H9 (cell line): Measurements from ENCODE around the gene TM9SF4. TPM values are rescaled to one million over a fixed set of nuclear protein-coding genes. Genes with fewer than 3 reads are reported as not detected.

Experiments
- DNase-seq: peaks from one replicate; pipeline ENCODE4 v3.0.0-alpha.2; 2017
- H2AFZ ChIP-seq: one replicate; pipeline ENCODE4 v1.6.1; 2013; ENCODE audit warnings: mild to moderate bottlenecking, low read length, control low read depth, moderate library complexity
- H2AK5ac ChIP-seq: 2 replicates; pipeline ENCODE4 v1.6.1; 2013; ENCODE audit warnings: low read length, control low read depth, mixed read lengths; ENCODE audit not compliant: insufficient read length
- H2BK120ac ChIP-seq: one replicate; pipeline ENCODE4 v1.6.1; 2013; ENCODE audit warnings: low read depth, mild to moderate bottlenecking, low read length, control low read depth, inconsistent platforms; ENCODE audit not compliant: poor library complexity, severe bottlenecking
- H2BK12ac ChIP-seq: 2 replicates; pipeline ENCODE4 v1.6.1; 2013; ENCODE audit warnings: low read length, control low read depth, mixed read lengths, low read depth; ENCODE audit not compliant: insufficient read length
- H2BK15ac ChIP-seq: 2 replicates; pipeline ENCODE4 v1.6.1; 2013; ENCODE audit warnings: low read depth, low read length, control low read depth
- H2BK20ac ChIP-seq: one replicate; pipeline ENCODE4 v1.6.1; 2013; ENCODE audit warnings: low read depth, mild to moderate bottlenecking, low read length, control low read depth, inconsistent platforms; ENCODE audit not compliant: poor library complexity, severe bottlenecking
- H2BK5ac ChIP-seq: 2 replicates; pipeline ENCODE4 v1.6.1; 2013; ENCODE audit warnings: low read length, control low read depth, mixed read lengths; ENCODE audit not compliant: insufficient read length
- H3K14ac ChIP-seq: 2 replicates; pipeline ENCODE4 v1.6.1; 2013; ENCODE audit warnings: low read length, control low read depth; ENCODE audit not compliant: insufficient read depth
- H3K18ac ChIP-seq: 2 replicates; pipeline ENCODE4 v1.6.1; 2013; ENCODE audit warnings: low read depth, mild to moderate bottlenecking, mixed read lengths, low read length, control low read depth; ENCODE audit not compliant: insufficient read length
- H3K23ac ChIP-seq: 2 replicates; pipeline ENCODE4 v1.6.1; 2013; ENCODE audit warnings: low read length, control low read depth, mixed read lengths, low read depth; ENCODE audit not compliant: insufficient read length
- H3K23me2 ChIP-seq: 2 replicates; pipeline ENCODE4 v1.6.1; 2013; ENCODE audit warnings: low read depth, mild to moderate bottlenecking, mixed read lengths, low read length, control low read depth; ENCODE audit not compliant: insufficient read length, poor library complexity, severe bottlenecking
- H3K27ac ChIP-seq: 2 replicates; pipeline ENCODE4 v1.5.1; 2013; ENCODE audit warnings: low read length, control low read depth, mixed read lengths, low read depth; ENCODE audit not compliant: insufficient read length
- H3K27me3 ChIP-seq: 2 replicates; pipeline ENCODE4 v1.6.1; 2013; ENCODE audit warnings: low read length, control low read depth, inconsistent platforms; ENCODE audit not compliant: insufficient read depth
- H3K4ac ChIP-seq: 2 replicates; pipeline ENCODE4 v1.6.1; 2013; ENCODE audit warnings: low read depth, mild to moderate bottlenecking, control low read depth, inconsistent platforms, low read length, moderate library complexity
- H3K4me1 ChIP-seq: 2 replicates; pipeline ENCODE4 v1.6.1; 2013; ENCODE audit warnings: low read length, control low read depth, inconsistent platforms; ENCODE audit not compliant: insufficient read depth
- H3K4me2 ChIP-seq: 2 replicates; pipeline ENCODE4 v1.6.1; 2013; ENCODE audit warnings: low read length, control low read depth, mixed read lengths; ENCODE audit not compliant: insufficient read length, insufficient read depth
- H3K56ac ChIP-seq: 2 replicates; pipeline ENCODE4 v1.6.1; 2013; ENCODE audit warnings: low read depth, mild to moderate bottlenecking, mixed read lengths, low read length, control low read depth; ENCODE audit not compliant: insufficient read length
- H3K79me1 ChIP-seq: 2 replicates; pipeline ENCODE4 v1.6.1; 2013; ENCODE audit warnings: low read depth, mild to moderate bottlenecking, moderate library complexity, low read length, control low read depth, inconsistent platforms; ENCODE audit not compliant: insufficient read depth, poor library complexity, severe bottlenecking
- H3K79me2 ChIP-seq: 2 replicates; pipeline ENCODE4 v1.6.1; 2013; ENCODE audit warnings: low read length, control low read depth, inconsistent platforms; ENCODE audit not compliant: insufficient read depth
- H3K9ac ChIP-seq: 2 replicates; pipeline ENCODE4 v1.6.1; 2013; ENCODE audit warnings: low read length, control low read depth, mixed read lengths; ENCODE audit not compliant: insufficient read length; ENCODE audit errors: extremely low read depth
- H3K9me3 ChIP-seq: one replicate; pipeline ENCODE4 v1.6.1; 2013; ENCODE audit warnings: low read depth, low read length, inconsistent platforms; ENCODE audit not compliant: control insufficient read depth
- H3T11ph ChIP-seq: one replicate; pipeline ENCODE4 v1.6.1; 2013; ENCODE audit warnings: mild to moderate bottlenecking, low read length, control low read depth, inconsistent platforms
- H4K20me1 ChIP-seq: one replicate; pipeline ENCODE4 v1.6.1; 2013; ENCODE audit not compliant: control insufficient read depth, insufficient read length, insufficient read depth
- H4K5ac ChIP-seq: 2 replicates; pipeline ENCODE4 v1.6.1; 2013; ENCODE audit warnings: low read depth, mild to moderate bottlenecking, mixed read lengths, low read length, control low read depth; ENCODE audit not compliant: insufficient read length
- H4K8ac ChIP-seq: replicated peaks from 2 replicates; pipeline ENCODE4 v1.6.1; 2013; ENCODE audit warnings: low read length, control low read depth, mixed read lengths, low read depth; ENCODE audit not compliant: insufficient read length
- H4K91ac ChIP-seq: 2 replicates; pipeline ENCODE4 v1.6.1; 2013; ENCODE audit warnings: low read depth, mild to moderate bottlenecking, moderate library complexity, mixed read lengths, low read length, control low read depth; ENCODE audit not compliant: insufficient read length
- H3K27ac Mint-ChIP-seq, 3 experiments: 2 replicates in 2 of 3; 3 replicates in 1 of 3; pipeline ENCODE4 v1.8.0; 2020 to 2021; ENCODE audit warnings: mixed read lengths in 3 of 3, mild to moderate bottlenecking in 1 of 3, moderate library complexity in 1 of 3
- H3K27me3 Mint-ChIP-seq: 2 replicates; pipeline ENCODE4 v1.8.0; 2021; ENCODE audit warnings: low read depth, mild to moderate bottlenecking, moderate library complexity, mixed read lengths
- H3K36me3 Mint-ChIP-seq, 3 experiments: 2 replicates in 2 of 3; 3 replicates in 1 of 3; pipeline ENCODE4 v1.8.0; 2020 to 2021; ENCODE audit warnings: low read depth in 3 of 3, mixed read lengths in 3 of 3; ENCODE audit not compliant: insufficient read depth in 1 of 3
- H3K4me1 Mint-ChIP-seq, 2 experiments: 2 replicates each; pipeline ENCODE4 v1.8.0; 2020; ENCODE audit warnings: mixed read lengths in 2 of 2
- H3K4me3 Mint-ChIP-seq, 2 experiments: 2 replicates in 1 of 2; 3 replicates in 1 of 2; pipeline ENCODE4 v1.8.0; 2020 to 2021; ENCODE audit warnings: mild to moderate bottlenecking in 2 of 2, mixed read lengths in 2 of 2, moderate library complexity in 1 of 2
- H3K9me3 Mint-ChIP-seq, 2 experiments: 2 replicates in 1 of 2; 3 replicates in 1 of 2; pipeline ENCODE4 v1.8.0; 2020; ENCODE audit warnings: mild to moderate bottlenecking in 2 of 2, mixed read lengths in 2 of 2, moderate library complexity in 1 of 2
- WGBS: extraction: QIAGEN DNeasy Blood & Tissue Kit; methylation state at CpG from one replicate; pipeline ENCODE4 v1.1.7; 2013; ENCODE audit warnings: missing lambda C conversion rate, low lambda C conversion rate, mixed read lengths; ENCODE audit not compliant: insufficient read length; ENCODE audit errors: extremely low coverage; 5-methylcytosine and 5-hydroxymethylcytosine counted together
- total RNA-seq: library from RNA; stranded (reverse); gene quantifications from 2 replicates; pipeline ENCODE4 v1.2.1, GENCODE V29; 2021
- TF ChIP-seq, protein P1 (sequence below): fragments of 200-600 bp; sonication (generic); conservative IDR thresholded peaks from 3 replicates; pipeline ENCODE4 v1.8.0; 2021; ENCODE audit warnings: antibody characterized with exemption, mild to moderate bottlenecking

TM9SF4 gene
- total RNA-seq, 1 experiment from 2014 or later = 62.3 TPM

GRCh38 chr20:32132911-32133549 is 23.5 kb downstream of the TM9SF4 start:
- H2BK12ac ChIP-seq = no peak overlapping the region
- no peaks in the 10 kb centered on the region for H3K27me3 ChIP-seq
- no peak overlapping the region for H3K56ac ChIP-seq
- H3K27ac ChIP-seq = no peak overlapping the region
- no peak overlapping the region for H3K14ac ChIP-seq
- no peaks in the 10 kb centered on the region; the same call in 1 of the 2 replicates for H3K79me2 ChIP-seq
- TF ChIP-seq, protein P1, sequence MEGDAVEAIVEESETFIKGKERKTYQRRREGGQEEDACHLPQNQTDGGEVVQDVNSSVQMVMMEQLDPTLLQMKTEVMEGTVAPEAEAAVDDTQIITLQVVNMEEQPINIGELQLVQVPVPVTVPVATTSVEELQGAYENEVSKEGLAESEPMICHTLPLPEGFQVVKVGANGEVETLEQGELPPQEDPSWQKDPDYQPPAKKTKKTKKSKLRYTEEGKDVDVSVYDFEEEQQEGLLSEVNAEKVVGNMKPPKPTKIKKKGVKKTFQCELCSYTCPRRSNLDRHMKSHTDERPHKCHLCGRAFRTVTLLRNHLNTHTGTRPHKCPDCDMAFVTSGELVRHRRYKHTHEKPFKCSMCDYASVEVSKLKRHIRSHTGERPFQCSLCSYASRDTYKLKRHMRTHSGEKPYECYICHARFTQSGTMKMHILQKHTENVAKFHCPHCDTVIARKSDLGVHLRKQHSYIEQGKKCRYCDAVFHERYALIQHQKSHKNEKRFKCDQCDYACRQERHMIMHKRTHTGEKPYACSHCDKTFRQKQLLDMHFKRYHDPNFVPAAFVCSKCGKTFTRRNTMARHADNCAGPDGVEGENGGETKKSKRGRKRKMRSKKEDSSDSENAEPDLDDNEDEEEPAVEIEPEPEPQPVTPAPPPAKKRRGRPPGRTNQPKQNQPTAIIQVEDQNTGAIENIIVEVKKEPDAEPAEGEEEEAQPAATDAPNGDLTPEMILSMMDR = no peak
- no peak overlapping the region for H3K9ac ChIP-seq
- no peak overlapping the region for H3K4me2 ChIP-seq
- no peak overlapping the region for H2BK15ac ChIP-seq
- no peak overlapping the region for H4K8ac ChIP-seq
- no peak overlapping the region for H3T11ph ChIP-seq
- Mint-ChIP-seq H3K4me1 (peaks cover 0 to 3% of the 10 kb centered on the region in 2 experiments; a peak in 1 of 4 replicates), H3K9me3 (no peaks in the 10 kb centered on the region), H3K36me3 (peaks cover 4 to 22% (median 12%) of the 10 kb centered on the region in 3 experiments; a peak in 5 of 7 replicates), H3K27me3 (no peaks in the 10 kb centered on the region), H3K27ac (no peak overlapping the region; a peak in 1 of 7 replicates), H3K4me3 (no peak overlapping the region)
- H4K5ac ChIP-seq = no peak overlapping the region
- no peaks in the 10 kb centered on the region for H3K9me3 ChIP-seq
- no peak overlapping the region for H4K91ac ChIP-seq
- H2AFZ ChIP-seq = no peak overlapping the region
- no peaks in the 10 kb centered on the region for H3K23me2 ChIP-seq
- peaks cover 3% of the 10 kb centered on the region for H3K79me1 ChIP-seq
- H2BK120ac ChIP-seq = no peak overlapping the region
- H2AK5ac ChIP-seq = no peak overlapping the region
- no peak overlapping the region for H3K4ac ChIP-seq
- no peaks in the 10 kb centered on the region for H4K20me1 ChIP-seq
- no peak overlapping the region for H2BK20ac ChIP-seq
- DNase-seq = no peak
- no peak overlapping the region for H2BK5ac ChIP-seq
- H3K18ac ChIP-seq = no peak overlapping the region
- no peaks in the 10 kb centered on the region for H3K4me1 ChIP-seq
- no CpG with 5 or more reads among the region's 10 CpGs for WGBS
- no peak overlapping the region for H3K23ac ChIP-seq
